Vagina (tissue), 2 donors: ENCODE data around the gene FRMPD2.

Experiments used
- CTCF ChIP-seq, 3 experiments: fragments of 450-650 bp in 2 of 3; fragments of 200-600 bp in 1 of 3; sonication (generic) in 1 of 3; IDR thresholded peaks; one replicate each; pipeline ENCODE4 v1.5.1; 2017 to 2019; ENCODE audit warnings: antibody characterized with exemption in 3 of 3, mild to moderate bottlenecking in 2 of 3, moderate library complexity in 2 of 3
- POLR2A ChIP-seq, 2 donors: fragments of 450-650 bp; IDR thresholded peaks; one replicate each; pipeline ENCODE4 v1.6.1; 2017; ENCODE audit warnings: antibody characterized with exemption in 2 of 2, mild to moderate bottlenecking in 2 of 2, moderate library complexity in 2 of 2

GRCh38 chr10:48234787-48235186 lies 39.7 kb downstream of the FRMPD2 start:
- TF ChIP-seq CTCF (IDR thresholded peaks at IDR 0.05) (no peak), POLR2A (IDR thresholded peaks at IDR 0.05) (no peak)
